Measurements from ENCODE around the gene ZNF512.
"Not testable (repeated sequence)": the region's sequence is repeated elsewhere in the genome, so short reads cannot be mapped to it uniquely, and the experiment has no call there.

Gene ZNF512

GRCh38 chr2:27582695-27583389, at the start of gene ZNF512:
ZNF512 (plus strand) TSS chr2:27583042; CDS start chr2:27583113, 71 bp downstream.
- FAIRE-seq (peak; percentile 37), DNase-seq (ENCODE audit: low spot score) (peak; percentile 97)

GRCh38 chr2:27537287-27537686, 45.6 kb upstream of the ZNF512 start:
- DNase-seq (ENCODE audit: low spot score), result no peak
- FAIRE-seq, result no peak

- not testable (repeated sequence) for FAIRE-seq; DNase-seq (ENCODE audit: low spot score)
Observed at GRCh38 chr2:27538839-27539450, 43.9 kb upstream of the ZNF512 start.

GRCh38 chr2:27539649-27540048, 43.2 kb upstream of the ZNF512 start:
- not testable (repeated sequence) for FAIRE-seq; DNase-seq (ENCODE audit: low spot score)

- DNase-seq (ENCODE audit: low spot score), result no peak
- FAIRE-seq, result no peak
Observed at GRCh38 chr2:27544143-27544821, 38.6 kb upstream of the ZNF512 start.

GRCh38 chr2:27545348-27546141, 37.3 kb upstream of the ZNF512 start:
- DNase-seq (ENCODE audit: low spot score) (no peak), FAIRE-seq (no peak)

- DNase-seq (ENCODE audit: low spot score) (no peak), FAIRE-seq (no peak)
Observed at GRCh38 chr2:27549303-27549702, 33.5 kb upstream of the ZNF512 start.

- no peak for FAIRE-seq
- DNase-seq (ENCODE audit: low spot score), result no peak
Observed at GRCh38 chr2:27551514-27551913, 31.3 kb upstream of the ZNF512 start.

- no peak for DNase-seq (ENCODE audit: low spot score)
- FAIRE-seq, result no peak
Observed at GRCh38 chr2:27552941-27553340, 29.9 kb upstream of the ZNF512 start.

- not testable (repeated sequence) for FAIRE-seq; DNase-seq (ENCODE audit: low spot score)
Observed at GRCh38 chr2:27554451-27554850, 28.4 kb upstream of the ZNF512 start.

- no peak for FAIRE-seq
- no peak for DNase-seq (ENCODE audit: low spot score)
Observed at GRCh38 chr2:27559228-27559627, 23.6 kb upstream of the ZNF512 start.

GRCh38 chr2:27561060-27561459, 21.8 kb upstream of the ZNF512 start:
- FAIRE-seq (no peak), DNase-seq (ENCODE audit: low spot score) (no peak)

- DNase-seq (ENCODE audit: low spot score), result no peak
- no peak for FAIRE-seq
Observed at GRCh38 chr2:27566628-27567027, 16.2 kb upstream of the ZNF512 start.

GRCh38 chr2:27569398-27569797, 13.4 kb upstream of the ZNF512 start:
- DNase-seq (ENCODE audit: low spot score), result no peak
- FAIRE-seq, result no peak

GRCh38 chr2:27571197-27571596, 11.6 kb upstream of the ZNF512 start:
- FAIRE-seq, result no peak
- no peak for DNase-seq (ENCODE audit: low spot score)

GRCh38 chr2:27571681-27572080, 11.2 kb upstream of the ZNF512 start:
- DNase-seq (ENCODE audit: low spot score) (no peak), FAIRE-seq (no peak)

GRCh38 chr2:27572439-27572838, 10.4 kb upstream of the ZNF512 start:
- FAIRE-seq (no peak), DNase-seq (ENCODE audit: low spot score) (no peak)

GRCh38 chr2:27572998-27573429, 9.8 kb upstream of the ZNF512 start:
- DNase-seq (ENCODE audit: low spot score) (no peak), FAIRE-seq (no peak)

GRCh38 chr2:27573452-27573851, 9.4 kb upstream of the ZNF512 start:
- FAIRE-seq, result no peak
- DNase-seq (ENCODE audit: low spot score), result no peak

GRCh38 chr2:27581417-27582128, 1.3 kb upstream of the ZNF512 start:
- DNase-seq (ENCODE audit: low spot score) (no peak), FAIRE-seq (no peak)

GRCh38 chr2:27582129-27582694, 630 bp upstream of the ZNF512 start:
- no peak for FAIRE-seq
- DNase-seq (ENCODE audit: low spot score), result no peak

Measured in urothelium cell line (cell line).